IMR-90 (cell line): ENCODE results near the gene ZAP70. TPM values are rescaled to one million over a fixed set of nuclear protein-coding genes. Genes with fewer than 3 reads are reported as not detected.

Source experiments
- ATAC-seq: fragments of 200-7000 bp; cut with Tn5 transposase; 2 replicates; pipeline ENCODE4 v1.9.1; 2020; ENCODE audit warnings: low read depth, mild to moderate bottlenecking, moderate library complexity
- BruUV-seq: library from RNA; stranded (reverse); fragments of 400-500 nt; replicated peaks from 2 replicates; lab custom pipeline; 2021; lab: Mats Ljungman, UMichigan
- CTCF ChIA-PET: fragments of 300-600 bp; formaldehyde crosslinking; extraction: SDS; loops from one replicate; lab custom pipeline; 2021; ENCODE audit warnings: antibody characterized with exemption; lab: Yijun Ruan, JAX
- POLR2A ChIA-PET: fragments of 300-600 bp; sonication (Branson Sonifier 250); formaldehyde crosslinking; loops from one replicate; lab custom pipeline; 2022; ENCODE audit warnings: antibody characterized with exemption; ENCODE audit not compliant: unreplicated experiment; lab: Charles Lee
- DNase-seq: peaks from one replicate; pipeline ENCODE4 v3.0.0; 2013
- H2AFZ ChIP-seq: replicated peaks from 2 replicates; pipeline ENCODE3; 2013; ENCODE audit warnings: low read length, mild to moderate bottlenecking; ENCODE audit not compliant: poor library complexity
- H2AK5ac ChIP-seq: 2 replicates; pipeline ENCODE4 v1.6.1; 2013; ENCODE audit warnings: low read depth, low read length, inconsistent platforms
- H2AK9ac ChIP-seq: replicated peaks from 2 replicates; pipeline ENCODE3; 2013; ENCODE audit warnings: mild to moderate bottlenecking, low read depth, low read length, moderate library complexity; ENCODE audit not compliant: poor library complexity
- H2BK120ac ChIP-seq: 2 replicates; pipeline ENCODE4 v1.6.1; 2013; ENCODE audit warnings: low read depth, low read length, inconsistent platforms
- H2BK15ac ChIP-seq: 3 replicates; pipeline ENCODE4 v1.6.1; 2013; ENCODE audit warnings: low read depth, low read length, inconsistent platforms
- H2BK20ac ChIP-seq: 2 replicates; pipeline ENCODE4 v1.6.1; 2013; ENCODE audit warnings: low read depth, mild to moderate bottlenecking, inconsistent platforms, low read length, moderate library complexity
- H2BK5ac ChIP-seq: 2 replicates; pipeline ENCODE4 v1.6.1; 2013; ENCODE audit warnings: mild to moderate bottlenecking, low read depth, low read length, inconsistent platforms; ENCODE audit not compliant: poor library complexity, severe bottlenecking
- H3K14ac ChIP-seq: replicated peaks from 2 replicates; pipeline ENCODE4 v1.6.1; 2013; ENCODE audit warnings: low read depth, low read length, inconsistent platforms
- H3K18ac ChIP-seq: 2 replicates; pipeline ENCODE4 v1.6.1; 2013; ENCODE audit warnings: low read depth, low read length, control low read depth
- H3K23ac ChIP-seq: 2 replicates; pipeline ENCODE4 v1.6.1; 2013; ENCODE audit warnings: low read depth, low read length, inconsistent platforms
- H3K27ac ChIP-seq: 2 replicates; pipeline ENCODE4 v1.5.1; 2013; ENCODE audit warnings: mild to moderate bottlenecking, control low read depth, low read length; ENCODE audit not compliant: insufficient read depth
- H3K27me3 ChIP-seq: 2 replicates; pipeline ENCODE4 v1.6.1; 2013; ENCODE audit warnings: low read length; ENCODE audit not compliant: control insufficient read depth, insufficient read depth
- H3K36me3 ChIP-seq: 2 replicates; pipeline ENCODE4 v1.6.1; 2013; ENCODE audit warnings: low read length, mixed read lengths; ENCODE audit not compliant: control insufficient read depth, insufficient read depth
- H3K4ac ChIP-seq: 2 replicates; pipeline ENCODE4 v1.6.1; 2013; ENCODE audit warnings: low read depth, low read length, inconsistent platforms
- H3K4me1 ChIP-seq: 2 replicates; pipeline ENCODE4 v1.6.1; 2013; ENCODE audit warnings: low read length, mixed read lengths; ENCODE audit not compliant: control insufficient read depth, insufficient read depth
- H3K4me2 ChIP-seq: 2 replicates; pipeline ENCODE4 v1.6.1; 2013; ENCODE audit warnings: low read depth, mild to moderate bottlenecking, control low read depth, low read length, moderate library complexity
- H3K4me3 ChIP-seq: 2 replicates; pipeline ENCODE4 v1.5.1; 2013; ENCODE audit warnings: low read depth, mild to moderate bottlenecking, control low read depth, low read length, moderate library complexity; ENCODE audit not compliant: insufficient read depth
- H3K56ac ChIP-seq: 2 replicates; pipeline ENCODE4 v1.6.1; 2013; ENCODE audit warnings: low read length, inconsistent platforms; ENCODE audit not compliant: insufficient read depth; ENCODE audit errors: extremely low read depth
- H3K79me1 ChIP-seq, 2 experiments: 2 replicates each; pipeline ENCODE4 v1.6.1; 2013; ENCODE audit warnings: low read length in 2 of 2, inconsistent platforms in 1 of 2, low read depth in 1 of 2
- H3K9ac ChIP-seq: 2 replicates; pipeline ENCODE4 v1.6.1; 2013; ENCODE audit warnings: low read depth, low read length, control low read depth
- H3K9me1 ChIP-seq: 2 replicates; pipeline ENCODE4 v1.6.1; 2013; ENCODE audit warnings: low read length, inconsistent platforms; ENCODE audit not compliant: insufficient read depth
- H3K9me3 ChIP-seq: 2 replicates; pipeline ENCODE4 v1.6.1; 2013; ENCODE audit warnings: low read length; ENCODE audit not compliant: control insufficient read depth, insufficient read depth
- H4K20me1 ChIP-seq: 2 replicates; pipeline ENCODE4 v1.6.1; 2013; ENCODE audit warnings: low read length, inconsistent platforms; ENCODE audit not compliant: insufficient read depth
- H4K5ac ChIP-seq: 2 replicates; pipeline ENCODE4 v1.6.1; 2013; ENCODE audit warnings: mild to moderate bottlenecking, low read depth, low read length, control low read depth
- H4K8ac ChIP-seq, 2 experiments: 2 replicates each; pipeline ENCODE4 v1.6.1; 2013; ENCODE audit warnings: low read depth in 2 of 2, low read length in 2 of 2, control low read depth in 1 of 2, inconsistent platforms in 1 of 2
- H4K91ac ChIP-seq: 2 replicates; pipeline ENCODE4 v1.6.1; 2013; ENCODE audit warnings: low read depth, low read length, inconsistent platforms; ENCODE audit not compliant: insufficient read depth
- CHD1 ChIP-seq: IDR thresholded peaks from 2 replicates; pipeline ENCODE4 v1.6.1; 2012; ENCODE audit warnings: low read depth, low read length, improper control_type of control experiment
- ELK1 ChIP-seq: fragments of 150-350 bp; IDR thresholded peaks from 2 replicates; pipeline ENCODE4 v1.6.1; 2016; ENCODE audit warnings: low read depth, mild to moderate bottlenecking, low read length, moderate library complexity, borderline replicate concordance
- MAFK ChIP-seq: IDR thresholded peaks from 2 replicates; pipeline ENCODE4 v1.6.1; 2012; ENCODE audit warnings: low read depth, low read length, improper control_type of control experiment
- RAD21 ChIP-seq: IDR thresholded peaks from 2 replicates; pipeline ENCODE4 v1.6.1; 2012; ENCODE audit warnings: low read length, improper control_type of control experiment
- SMC3 ChIP-seq: fragments of 150-350 bp; IDR thresholded peaks from 2 replicates; pipeline ENCODE4 v1.6.1; 2016; ENCODE audit warnings: low read depth, mild to moderate bottlenecking, antibody characterized with exemption, low read length, moderate library complexity
- whole genome bisulfite sequencing, 2 experiments: methylation state at CpG; one replicate each; pipeline versions ENCODE4 v1.1.5 to v1.1.7; 2013; ENCODE audit warnings: missing lambda C conversion rate in 2 of 2; ENCODE audit not compliant: insufficient read length in 1 of 2; ENCODE audit errors: extremely low coverage in 2 of 2; 5-methylcytosine and 5-hydroxymethylcytosine counted together
- dilution Hi-C: fragments of 300-500 bp; cut with HindIII; formaldehyde crosslinking; loops from one replicate; pipeline ENCODE4 v1.14.3; 2018; ENCODE audit warnings: low sequenced_read_pairs; ENCODE audit not compliant: unreplicated experiment
- in situ Hi-C: fragments of 300-500 bp; cut with MboI; formaldehyde crosslinking; loops from 3 replicates; pipeline ENCODE4 v1.14.3; 2019; ENCODE audit warnings: low sequenced_read_pairs, inconsistent platforms, mixed read lengths
- intact Hi-C: fragments of 100-400 bp; cut with micrococcal nuclease; formaldehyde crosslinking; loops from 2 replicates; pipeline ENCODE4 v1.10.0; 2022
- polyA plus RNA-seq, 3 experiments: library from polyadenylated mRNA; depleted of rRNA; stranded (reverse); fragments of >200 nt; gene quantifications; 2 replicates each; pipeline ENCODE4 v1.2.3, GENCODE V29; 2012; ENCODE audit warnings: low replicate concordance in 1 of 3
- total RNA-seq: library from RNA; depleted of rRNA; stranded (reverse); fragments of >200 nt; gene quantifications from 2 replicates; pipeline ENCODE4 v1.2.3, GENCODE V29; 2012

ZAP70 gene
- total and polyA plus RNA-seq, 2 of the 4 experiments (the other 2 are of a cell fraction): under 0.01 to 0.09 TPM

GRCh38 chr2:97722227-97722626 lies 8.9 kb downstream of the ZAP70 start:
- no peak overlapping the region for H2BK120ac ChIP-seq
- in situ Hi-C loops (no loop called here), intact Hi-C loops (no loop called here), dilution Hi-C loops (no loop called here)
- no peak overlapping the region for H3K9ac ChIP-seq
- H2AK5ac ChIP-seq: no peak overlapping the region
- H4K8ac ChIP-seq: no peak overlapping the region
- no peak overlapping the region for H2BK15ac ChIP-seq
- peaks cover 2% of the 10 kb centered on the region; the same call in 1 of the 2 replicates for H3K9me3 ChIP-seq
- H4K20me1 ChIP-seq: no peaks in the 10 kb centered on the region
- no peak overlapping the region for H4K5ac ChIP-seq
- no peak overlapping the region for H3K4me2 ChIP-seq
- ATAC-seq (peak; percentile 76), DNase-seq (no peak)
- H2BK20ac ChIP-seq: no peak overlapping the region
- no peaks in the 10 kb centered on the region for H3K36me3 ChIP-seq
- H2BK5ac ChIP-seq: no peak overlapping the region
- H3K27me3 ChIP-seq: peaks cover 24% of the 10 kb centered on the region
- TF ChIP-seq SMC3 (no peak), CHD1 (no peak), MAFK (no peak), ELK1 (no peak), RAD21 (no peak)
- ChIA-PET POLR2A (no interaction called here), CTCF (no interaction called here)
- no peak overlapping the region for H3K4me3 ChIP-seq
- 60% methylated on average over 1 of the region's 6 CpGs; no CpG with 5 or more reads in 1 of the 2 experiments for WGBS, 2 experiments
- H3K23ac ChIP-seq: no peak overlapping the region
- H3K4ac ChIP-seq: no peak overlapping the region
- no peak overlapping the region for H3K27ac ChIP-seq
- no peak overlapping the region for H3K18ac ChIP-seq
- H3K14ac ChIP-seq: no peak overlapping the region
- no peaks in the 10 kb centered on the region for H3K79me1 ChIP-seq
- no peaks in the 10 kb centered on the region for H3K9me1 ChIP-seq
- no peak overlapping the region for H4K91ac ChIP-seq
- H2AK9ac ChIP-seq: no peak overlapping the region
- H2AFZ ChIP-seq: no peak overlapping the region
- BruUV-seq: no TSS peak
- no peak overlapping the region for H3K56ac ChIP-seq
- H3K4me1 ChIP-seq: no peaks in the 10 kb centered on the region
